K562 (cell line): ENCODE measurements around the gene TRUB1. TPM values are rescaled to one million over a fixed set of nuclear protein-coding genes. Genes with fewer than 3 reads are reported as not detected.

Experiments
- ATAC-seq: fragments of 200-7000 bp; cut with Tn5 transposase; 3 replicates; pipeline ENCODE4 v1.9.1; 2020; ENCODE audit warnings: moderate library complexity
- BruUV-seq: library from RNA; stranded (reverse); fragments of 400-500 nt; replicated peaks from 2 replicates; lab custom pipeline; 2021; lab: Mats Ljungman, UMichigan
- CTCF ChIA-PET: fragments of 300-600 bp; formaldehyde crosslinking; extraction: SDS; loops from one replicate; lab custom pipeline; 2021; ENCODE audit warnings: low intra/inter-chr PET ratio; lab: Yijun Ruan, JAX
- POLR2A ChIA-PET: fragments of 300-600, 350-650 bp; sonication (Branson Sonifier 250); formaldehyde crosslinking; extraction: SDS; loops from one replicate; lab custom pipeline; 2021; ENCODE audit warnings: antibody characterized with exemption, inconsistent platforms; lab: Yijun Ruan, JAX
- DNase-seq, 4 experiments: peaks; one replicate each; pipeline versions ENCODE4 v3.0.0 to v3.0.0-alpha.2; 2011 to 2018; ENCODE audit warnings: low spot score in 3 of 4, mixed read lengths in 3 of 4; ENCODE audit errors: extremely low read depth in 1 of 4
- FAIRE-seq: peaks from 2 replicates; lab custom pipeline; 2011; peaks lifted over from hg19 to GRCh38; lab: Jason Lieb, UNC
- H2AFZ ChIP-seq: 2 replicates; pipeline ENCODE4 v1.6.0; 2011; ENCODE audit warnings: low read depth, low read length, control low read depth, inconsistent platforms
- H3K27ac ChIP-seq: fragments of 200-600 bp; 3 replicates; pipeline ENCODE4 v1.8.0; 2011; ENCODE audit warnings: low read depth, mild to moderate bottlenecking, control low read depth, inconsistent platforms, low read length, moderate library complexity, mixed read lengths; ENCODE audit errors: extremely low read depth
- H3K27me3 ChIP-seq, 2 experiments: fragments of 300-600 bp in 1 of 2; 2 replicates in 1 of 2; 3 replicates in 1 of 2; pipeline versions ENCODE4 v1.6.0 to v1.8.0; 2011; ENCODE audit warnings: inconsistent platforms in 2 of 2, low read length in 2 of 2, mild to moderate bottlenecking in 1 of 2, mixed read lengths in 1 of 2, moderate library complexity in 1 of 2; ENCODE audit not compliant: control insufficient read depth in 2 of 2, insufficient read depth in 2 of 2
- H3K36me3 ChIP-seq: fragments of 300-600 bp; 3 replicates; pipeline ENCODE4 v1.8.0; 2011; ENCODE audit warnings: mild to moderate bottlenecking, low read length, inconsistent platforms; ENCODE audit not compliant: control insufficient read depth, insufficient read depth
- H3K4me1 ChIP-seq, 2 experiments: fragments of 200-600 bp in 1 of 2; replicated peaks in 1 of 2; 2 replicates in 1 of 2; 3 replicates in 1 of 2; pipeline versions ENCODE4 v1.5.1 to v1.8.0; 2011; ENCODE audit warnings: inconsistent platforms in 2 of 2, low read length in 2 of 2, mild to moderate bottlenecking in 1 of 2, mixed read lengths in 1 of 2, moderate library complexity in 1 of 2; ENCODE audit not compliant: control insufficient read depth in 2 of 2, insufficient read depth in 2 of 2
- H3K4me2 ChIP-seq: 2 replicates; pipeline ENCODE4 v1.6.1; 2011; ENCODE audit warnings: low read length, control low read depth, inconsistent platforms, mixed read lengths; ENCODE audit not compliant: insufficient read depth
- H3K4me3 ChIP-seq: fragments of 200-600 bp; sonication (generic), shearing (Covaris generic); 2 replicates; pipeline ENCODE4 v1.5.1; 2016; ENCODE audit warnings: control low read depth, inconsistent platforms
- H3K79me2 ChIP-seq: fragments of 200-600 bp; 3 replicates; pipeline ENCODE4 v1.8.0; 2011; ENCODE audit warnings: low read length, inconsistent platforms; ENCODE audit not compliant: control insufficient read depth, insufficient read depth
- H3K9ac ChIP-seq, 2 experiments: 2 replicates each; pipeline versions ENCODE4 v1.6.0 to v1.6.1; 2011; ENCODE audit warnings: low read depth in 2 of 2, low read length in 2 of 2, control low read depth in 1 of 2, inconsistent platforms in 1 of 2, mild to moderate bottlenecking in 1 of 2, mixed read lengths in 1 of 2; ENCODE audit not compliant: insufficient read depth in 1 of 2
- H3K9me1 ChIP-seq: one replicate; pipeline ENCODE4 v1.6.0; 2011; ENCODE audit warnings: inconsistent platforms, mild to moderate bottlenecking, low read length, moderate library complexity; ENCODE audit not compliant: control insufficient read depth, insufficient read depth
- H3K9me3 ChIP-seq: replicated peaks from 2 replicates; pipeline ENCODE4 v1.5.1; 2011; ENCODE audit warnings: low read depth, low read length, inconsistent platforms; ENCODE audit not compliant: control insufficient read depth, insufficient read depth
- H4K20me1 ChIP-seq: replicated peaks from 2 replicates; pipeline ENCODE4 v1.6.1; 2011; ENCODE audit warnings: low read length, inconsistent platforms, mixed read lengths; ENCODE audit not compliant: control insufficient read depth, insufficient read depth
- CBX8 ChIP-seq: fragments of 200-600 bp; sonication (generic); IDR thresholded peaks from 2 replicates; pipeline ENCODE4 v1.6.1; 2012; ENCODE audit warnings: borderline replicate concordance, mixed run types, low read depth, mild to moderate bottlenecking, moderate library complexity, mixed read lengths, low read length, control low read depth, inconsistent platforms; ENCODE audit not compliant: poor library complexity, severe bottlenecking; ENCODE audit errors: extremely low read depth
- DDX20 ChIP-seq: fragments of 450-650 bp; IDR thresholded peaks from 2 replicates; pipeline ENCODE4 v1.6.1; 2016; ENCODE audit warnings: missing genetic modification characterization, low read depth, mild to moderate bottlenecking, missing compliant biosample characterization, moderate library complexity
- MED1 ChIP-seq: sonication (generic); formaldehyde crosslinking; IDR thresholded peaks from 2 replicates; pipeline ENCODE4 v1.8.1; 2023; ENCODE audit warnings: missing genetic modification reagents, borderline replicate concordance
- SIRT6 ChIP-seq: IDR thresholded peaks from one replicate; pipeline ENCODE4 v1.6.1; 2012; ENCODE audit warnings: low read depth, mild to moderate bottlenecking, control low read depth, inconsistent platforms, low read length, moderate library complexity
- SMAD4 ChIP-seq: fragments of 250-450 bp; sonication (Bioruptor Pico); conservative IDR thresholded peaks from 2 replicates; pipeline ENCODE4 v1.8.0; 2021; ENCODE audit warnings: inconsistent platforms, mild to moderate bottlenecking, moderate library complexity
- ZFP30 ChIP-seq: fragments of 250-450 bp; sonication (Bioruptor Pico); IDR thresholded peaks from 2 replicates; pipeline ENCODE4 v1.8.0; 2022; ENCODE audit warnings: moderate library complexity, mild to moderate bottlenecking, inconsistent platforms, borderline replicate concordance
- WGBS: fragments of 100-300 bp; shearing (Covaris generic); methylation state at CpG from one replicate; pipeline ENCODE4 v1.1.6; 2016; ENCODE audit warnings: low coverage, mixed read lengths; ENCODE audit not compliant: insufficient coverage; ENCODE audit errors: missing lambda C conversion rate; 5-methylcytosine and 5-hydroxymethylcytosine counted together
- in situ Hi-C: fragments of 300-500 bp; cut with MboI; formaldehyde crosslinking; loops from 4 replicates; pipeline ENCODE4 v1.15.0; 2018; ENCODE audit warnings: inconsistent platforms, mixed read lengths
- intact Hi-C: fragments of 100-400 bp; cut with micrococcal nuclease; formaldehyde crosslinking; loops from 2 replicates; pipeline ENCODE4 v1.14.2; 2022
- polyA plus RNA-seq, 8 experiments: library from polyadenylated mRNA; depleted of rRNA in 4 of 8; stranded (reverse) in 5 of 8; unstranded in 3 of 8; fragments of >200 nt; fragmentation: Nextera tagmentation in 2 of 8; fragmentation: Illumina TruSeq in 1 of 8; extraction: Ambion mirVana in 2 of 8; extraction: Trizol in 1 of 8; gene quantifications; 2 replicates each; pipeline versions ENCODE4 v1.2.1 to v1.2.3, GENCODE V29; 2011 to 2014; ENCODE audit warnings: inconsistent platforms in 1 of 8, missing spikeins in 1 of 8
- total RNA-seq, 7 experiments: library from RNA; depleted of rRNA in 6 of 7; stranded (reverse); fragments of >200 nt in 6 of 7; fragmentation: Illumina TruSeq in 2 of 7; extraction: Trizol in 2 of 7; gene quantifications; 2 replicates each; pipeline versions ENCODE4 v1.2.1 to v1.2.3, GENCODE V29; 2011 to 2021; ENCODE audit warnings: low replicate concordance in 1 of 7
- TF ChIP-seq, protein P1 (sequence below): fragments of 250-450 bp; sonication (Bioruptor Pico); IDR thresholded peaks from 2 replicates; pipeline ENCODE4 v1.4.0; 2020; ENCODE audit warnings: mild to moderate bottlenecking, moderate library complexity, borderline replicate concordance
- TF ChIP-seq, protein P2 (sequence below), 3 experiments: IDR thresholded peaks in 2 of 3; conservative IDR thresholded peaks in 1 of 3; 2 replicates each; pipeline ENCODE4 v1.5.1; 2011 to 2012; ENCODE audit warnings: low read length in 3 of 3, mild to moderate bottlenecking in 3 of 3, control low read depth in 2 of 3, improper control_type of control experiment in 1 of 3, inconsistent platforms in 1 of 3, low read depth in 1 of 3, mixed read lengths in 1 of 3, moderate library complexity in 1 of 3; ENCODE audit not compliant: insufficient read depth in 2 of 3
- TF ChIP-seq, protein P3 (sequence below): fragments of 250-450 bp; sonication (Bioruptor Pico); IDR thresholded peaks from 2 replicates; pipeline ENCODE4 v1.5.0; 2020; ENCODE audit warnings: mild to moderate bottlenecking
- TF ChIP-seq, protein P4 (sequence below): fragments of 450-650 bp; IDR thresholded peaks from 2 replicates; pipeline ENCODE4 v1.7.0; 2016; ENCODE audit warnings: borderline replicate concordance

Gene TRUB1
- total and polyA plus RNA-seq, 9 of the 15 experiments (the other 6 are each of a cell fraction or from before 2014, with no cell fraction given) = 4.6 to 16.5 (median 11.5) TPM

DNA sequence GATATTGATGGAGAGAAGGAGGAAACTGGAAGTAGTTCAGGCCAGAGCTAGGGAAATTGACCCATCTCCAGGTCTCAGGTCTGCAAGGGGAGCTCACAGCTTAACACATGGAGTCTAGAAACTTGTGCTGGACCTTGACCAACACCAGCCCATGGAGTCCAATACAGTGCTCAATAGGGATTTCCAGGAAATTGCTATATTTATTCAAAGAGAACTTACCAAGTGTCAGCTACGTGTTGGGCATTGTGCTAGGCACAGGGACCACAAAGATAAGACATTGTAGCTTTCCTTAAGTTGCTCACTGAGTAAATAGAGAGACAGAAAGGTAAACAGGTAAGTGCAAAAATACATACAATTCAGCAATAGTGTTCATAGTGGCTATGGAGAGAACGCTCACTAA is 82.5 kb downstream of the TRUB1 start (continued):
- TF ChIP-seq, protein P1, sequence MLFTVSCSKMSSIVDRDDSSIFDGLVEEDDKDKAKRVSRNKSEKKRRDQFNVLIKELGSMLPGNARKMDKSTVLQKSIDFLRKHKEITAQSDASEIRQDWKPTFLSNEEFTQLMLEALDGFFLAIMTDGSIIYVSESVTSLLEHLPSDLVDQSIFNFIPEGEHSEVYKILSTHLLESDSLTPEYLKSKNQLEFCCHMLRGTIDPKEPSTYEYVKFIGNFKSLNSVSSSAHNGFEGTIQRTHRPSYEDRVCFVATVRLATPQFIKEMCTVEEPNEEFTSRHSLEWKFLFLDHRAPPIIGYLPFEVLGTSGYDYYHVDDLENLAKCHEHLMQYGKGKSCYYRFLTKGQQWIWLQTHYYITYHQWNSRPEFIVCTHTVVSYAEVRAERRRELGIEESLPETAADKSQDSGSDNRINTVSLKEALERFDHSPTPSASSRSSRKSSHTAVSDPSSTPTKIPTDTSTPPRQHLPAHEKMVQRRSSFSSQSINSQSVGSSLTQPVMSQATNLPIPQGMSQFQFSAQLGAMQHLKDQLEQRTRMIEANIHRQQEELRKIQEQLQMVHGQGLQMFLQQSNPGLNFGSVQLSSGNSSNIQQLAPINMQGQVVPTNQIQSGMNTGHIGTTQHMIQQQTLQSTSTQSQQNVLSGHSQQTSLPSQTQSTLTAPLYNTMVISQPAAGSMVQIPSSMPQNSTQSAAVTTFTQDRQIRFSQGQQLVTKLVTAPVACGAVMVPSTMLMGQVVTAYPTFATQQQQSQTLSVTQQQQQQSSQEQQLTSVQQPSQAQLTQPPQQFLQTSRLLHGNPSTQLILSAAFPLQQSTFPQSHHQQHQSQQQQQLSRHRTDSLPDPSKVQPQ (CRISPR knock-in tag) = no peak
- TF ChIP-seq ZFP30 (CRISPR knock-in tag) (no peak), CBX8 (no peak), DDX20 (tag) (no peak)

DNA sequence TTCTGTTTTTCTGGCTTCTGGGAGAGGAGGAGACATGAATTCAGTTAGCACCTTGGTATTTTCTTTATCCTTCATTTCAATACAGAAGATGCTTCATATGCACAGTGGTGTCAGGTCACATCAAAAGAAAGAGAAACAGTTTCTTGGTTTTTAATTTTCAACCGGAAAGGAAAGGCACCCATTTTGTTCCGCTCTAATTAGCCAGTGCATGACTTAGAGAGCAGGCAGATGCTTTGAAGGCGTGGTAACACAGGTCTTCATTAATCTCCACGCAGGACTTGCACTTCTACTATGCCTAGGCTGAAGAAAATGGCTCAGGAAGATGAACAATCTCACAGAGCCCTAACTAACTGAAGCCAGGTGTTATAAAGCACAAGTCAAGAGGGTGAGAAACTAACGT is 84.7 kb downstream of the TRUB1 start:
- Histone ChIP-seq H3K9ac (no peak overlapping the region), H4K20me1 (no peaks in the 10 kb centered on the region), H3K9me3 (no peaks in the 10 kb centered on the region), H3K4me1 (no peaks in the 10 kb centered on the region), H2AFZ (no peak overlapping the region), H3K9me1 (no peaks in the 10 kb centered on the region), H3K4me3 (no peak overlapping the region), H3K36me3 (no peaks in the 10 kb centered on the region), H3K79me2 (no peaks in the 10 kb centered on the region), H3K4me2 (no peak overlapping the region), H3K27ac (no peak overlapping the region), H3K27me3 (peaks cover 0 to 5% of the 10 kb centered on the region in 2 experiments; a peak in 1 of 5 replicates)
- ChIA-PET CTCF (no interaction called here), POLR2A (no interaction called here)
- BruUV-seq = no TSS peak
- no peak for ATAC-seq
- in situ Hi-C loops (no loop called here), intact Hi-C loops (loop anchor here (10.0 kb wide), 1 partner anchor 148 kb away; no protein-coding TSS in a partner anchor)
- no peak for DNase-seq
- 5% methylated on average over 5 of the region's 5 CpGs for WGBS
- no peak for FAIRE-seq
- no peak for TF ChIP-seq MED1
- TF ChIP-seq, protein P2, sequence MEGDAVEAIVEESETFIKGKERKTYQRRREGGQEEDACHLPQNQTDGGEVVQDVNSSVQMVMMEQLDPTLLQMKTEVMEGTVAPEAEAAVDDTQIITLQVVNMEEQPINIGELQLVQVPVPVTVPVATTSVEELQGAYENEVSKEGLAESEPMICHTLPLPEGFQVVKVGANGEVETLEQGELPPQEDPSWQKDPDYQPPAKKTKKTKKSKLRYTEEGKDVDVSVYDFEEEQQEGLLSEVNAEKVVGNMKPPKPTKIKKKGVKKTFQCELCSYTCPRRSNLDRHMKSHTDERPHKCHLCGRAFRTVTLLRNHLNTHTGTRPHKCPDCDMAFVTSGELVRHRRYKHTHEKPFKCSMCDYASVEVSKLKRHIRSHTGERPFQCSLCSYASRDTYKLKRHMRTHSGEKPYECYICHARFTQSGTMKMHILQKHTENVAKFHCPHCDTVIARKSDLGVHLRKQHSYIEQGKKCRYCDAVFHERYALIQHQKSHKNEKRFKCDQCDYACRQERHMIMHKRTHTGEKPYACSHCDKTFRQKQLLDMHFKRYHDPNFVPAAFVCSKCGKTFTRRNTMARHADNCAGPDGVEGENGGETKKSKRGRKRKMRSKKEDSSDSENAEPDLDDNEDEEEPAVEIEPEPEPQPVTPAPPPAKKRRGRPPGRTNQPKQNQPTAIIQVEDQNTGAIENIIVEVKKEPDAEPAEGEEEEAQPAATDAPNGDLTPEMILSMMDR (IDR thresholded peaks at IDR 0.05 in 2 of 3, conservative IDR thresholded peaks at IDR 0.05 in 1 of 3; ENCODE audit: insufficient read depth in 2 of 3, low read depth in 1 of 3, low read length in 3 of 3) = no peak
- TF ChIP-seq, protein P3, sequence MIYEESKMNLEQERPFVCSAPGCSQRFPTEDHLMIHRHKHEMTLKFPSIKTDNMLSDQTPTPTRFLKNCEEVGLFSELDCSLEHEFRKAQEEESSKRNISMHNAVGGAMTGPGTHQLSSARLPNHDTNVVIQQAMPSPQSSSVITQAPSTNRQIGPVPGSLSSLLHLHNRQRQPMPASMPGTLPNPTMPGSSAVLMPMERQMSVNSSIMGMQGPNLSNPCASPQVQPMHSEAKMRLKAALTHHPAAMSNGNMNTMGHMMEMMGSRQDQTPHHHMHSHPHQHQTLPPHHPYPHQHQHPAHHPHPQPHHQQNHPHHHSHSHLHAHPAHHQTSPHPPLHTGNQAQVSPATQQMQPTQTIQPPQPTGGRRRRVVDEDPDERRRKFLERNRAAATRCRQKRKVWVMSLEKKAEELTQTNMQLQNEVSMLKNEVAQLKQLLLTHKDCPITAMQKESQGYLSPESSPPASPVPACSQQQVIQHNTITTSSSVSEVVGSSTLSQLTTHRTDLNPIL = no peak
- TF ChIP-seq SMAD4 (CRISPR knock-in tag) = no peak
- TF ChIP-seq SIRT6 = no peak
- TF ChIP-seq, protein P4, sequence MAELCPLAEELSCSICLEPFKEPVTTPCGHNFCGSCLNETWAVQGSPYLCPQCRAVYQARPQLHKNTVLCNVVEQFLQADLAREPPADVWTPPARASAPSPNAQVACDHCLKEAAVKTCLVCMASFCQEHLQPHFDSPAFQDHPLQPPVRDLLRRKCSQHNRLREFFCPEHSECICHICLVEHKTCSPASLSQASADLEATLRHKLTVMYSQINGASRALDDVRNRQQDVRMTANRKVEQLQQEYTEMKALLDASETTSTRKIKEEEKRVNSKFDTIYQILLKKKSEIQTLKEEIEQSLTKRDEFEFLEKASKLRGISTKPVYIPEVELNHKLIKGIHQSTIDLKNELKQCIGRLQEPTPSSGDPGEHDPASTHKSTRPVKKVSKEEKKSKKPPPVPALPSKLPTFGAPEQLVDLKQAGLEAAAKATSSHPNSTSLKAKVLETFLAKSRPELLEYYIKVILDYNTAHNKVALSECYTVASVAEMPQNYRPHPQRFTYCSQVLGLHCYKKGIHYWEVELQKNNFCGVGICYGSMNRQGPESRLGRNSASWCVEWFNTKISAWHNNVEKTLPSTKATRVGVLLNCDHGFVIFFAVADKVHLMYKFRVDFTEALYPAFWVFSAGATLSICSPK = no peak
